KMS-11 (cell line): ENCODE results near the gene ABCC6.

Experiments
- H2AFZ ChIP-seq: fragments of 200-600 bp; sonication (generic); 2 replicates; pipeline ENCODE4 v1.6.1; 2016; ENCODE audit warnings: antibody characterized with exemption, mixed run types, low read depth
- H3K27ac ChIP-seq: fragments of 200-600 bp; sonication (generic); 2 replicates; pipeline ENCODE4 v1.6.1; 2016; ENCODE audit warnings: mild to moderate bottlenecking, mixed run types
- H3K27me3 ChIP-seq: fragments of 200-600 bp; sonication (generic); 2 replicates; pipeline ENCODE4 v1.6.1; 2017; ENCODE audit warnings: mild to moderate bottlenecking, low read depth, mixed run types, moderate library complexity; ENCODE audit not compliant: insufficient read depth
- H3K36me3 ChIP-seq: fragments of 200-600 bp; sonication (generic); 2 replicates; pipeline ENCODE4 v1.6.1; 2017; ENCODE audit warnings: mild to moderate bottlenecking, mixed run types; ENCODE audit not compliant: insufficient read depth
- H3K4me1 ChIP-seq: fragments of 200-600 bp; sonication (generic); 2 replicates; pipeline ENCODE4 v1.6.1; 2016; ENCODE audit warnings: mild to moderate bottlenecking, low read depth, mixed run types; ENCODE audit not compliant: poor library complexity, severe bottlenecking
- H3K4me2 ChIP-seq: fragments of 200-600 bp; sonication (generic); 2 replicates; pipeline ENCODE4 v1.7.0; 2016; ENCODE audit warnings: mild to moderate bottlenecking, mixed run types
- H3K4me3 ChIP-seq: fragments of 200-600 bp; sonication (generic); IDR thresholded peaks from 2 replicates; pipeline ENCODE4 v1.6.1; 2017; ENCODE audit warnings: low read depth, low read length, mixed read lengths; ENCODE audit not compliant: insufficient read depth
- H3K79me2 ChIP-seq: fragments of 200-600 bp; sonication (generic); 2 replicates; pipeline ENCODE4 v1.6.1; 2016; ENCODE audit warnings: low read depth, mixed run types; ENCODE audit not compliant: insufficient read depth
- H3K9ac ChIP-seq: fragments of 200-600 bp; sonication (generic); 2 replicates; pipeline ENCODE4 v1.6.1; 2016; ENCODE audit warnings: mild to moderate bottlenecking, mixed run types
- H4K20me1 ChIP-seq: fragments of 200-600 bp; sonication (generic); 2 replicates; pipeline ENCODE4 v1.6.1; 2016; ENCODE audit warnings: mild to moderate bottlenecking, mixed run types; ENCODE audit not compliant: insufficient read depth
- CTCF ChIP-seq: fragments of 200-600 bp; sonication (generic); conservative IDR thresholded peaks from 2 replicates; pipeline ENCODE4 v1.6.1; 2017; ENCODE audit warnings: low read depth, mild to moderate bottlenecking, antibody characterized with exemption, low read length, moderate library complexity, mixed read lengths

The ABCC6 gene

GRCh38 chr16:16112450-16113053 is 110.7 kb downstream of the ABCC6 start:
- Histone ChIP-seq H3K4me3 (no peak overlapping the region), H4K20me1 (no peaks in the 10 kb centered on the region), H3K36me3 (peaks cover 35% of the 10 kb centered on the region; the same call in 1 of the 2 replicates), H3K4me2 (no peak overlapping the region), H2AFZ (no peak overlapping the region), H3K27me3 (no peaks in the 10 kb centered on the region), H3K4me1 (no peaks in the 10 kb centered on the region), H3K9ac (no peak overlapping the region), H3K27ac (no peak overlapping the region), H3K79me2 (no peaks in the 10 kb centered on the region)
- no peak for TF ChIP-seq CTCF

- Histone ChIP-seq H3K4me1 (no peaks in the 10 kb centered on the region), H3K4me3 (no peak overlapping the region), H4K20me1 (no peaks in the 10 kb centered on the region), H3K27me3 (no peaks in the 10 kb centered on the region), H2AFZ (no peak overlapping the region), H3K79me2 (no peaks in the 10 kb centered on the region), H3K36me3 (peaks cover 35% of the 10 kb centered on the region; the same call in 1 of the 2 replicates), H3K9ac (no peak overlapping the region), H3K27ac (no peak overlapping the region), H3K4me2 (no peak overlapping the region)
- TF ChIP-seq CTCF = no peak
Measured at GRCh38 chr16:16111639-16112038, 111.7 kb downstream of the ABCC6 start.

GRCh38 chr16:16110111-16110490 is 113.2 kb downstream of the ABCC6 start:
- Histone ChIP-seq H3K4me2 (no peak overlapping the region), H3K36me3 (peaks cover 25% of the 10 kb centered on the region; the same call in 1 of the 2 replicates), H3K27ac (no peak overlapping the region), H3K4me1 (no peaks in the 10 kb centered on the region), H4K20me1 (no peaks in the 10 kb centered on the region), H3K27me3 (no peaks in the 10 kb centered on the region), H2AFZ (no peak overlapping the region), H3K9ac (no peak overlapping the region), H3K4me3 (no peak overlapping the region), H3K79me2 (no peaks in the 10 kb centered on the region)
- no peak for TF ChIP-seq CTCF

- Histone ChIP-seq H3K36me3 (peaks cover 23% of the 10 kb centered on the region; the same call in 1 of the 2 replicates), H3K79me2 (no peaks in the 10 kb centered on the region), H3K27me3 (no peaks in the 10 kb centered on the region), H3K4me2 (no peak overlapping the region), H2AFZ (no peak overlapping the region), H3K27ac (no peak overlapping the region), H3K4me3 (no peak overlapping the region), H3K9ac (no peak overlapping the region), H3K4me1 (no peaks in the 10 kb centered on the region), H4K20me1 (no peaks in the 10 kb centered on the region)
- TF ChIP-seq CTCF = no peak
Measured at GRCh38 chr16:16109453-16110110, 113.7 kb downstream of the ABCC6 start.
